Superior temporal gyrus (tissue), 1 donor: Measurements from ENCODE around the gene C2CD3.

ENCODE experiments used
- DNase-seq: peaks from one replicate; pipeline ENCODE4 v3.0.0-alpha.2; 2016; ENCODE audit errors: extremely low spot score

The C2CD3 gene

GRCh38 chr11:74170694-74171629 is at the start of gene C2CD3, which contains the start of gene PPME1:
Gene C2CD3, minus strand, starts transcription at chr11:74171002. Its CDS starts 210 bp downstream, at chr11:74170792.
Gene PPME1, plus strand, starts transcription at chr11:74171289. Its CDS starts 133 bp downstream, at chr11:74171422.
- DNase-seq: peak; percentile 100

- DNase-seq: no peak
Measured at GRCh38 chr11:74220376-74220775, 49.6 kb upstream of the C2CD3 start.

GRCh38 chr11:74212533-74212932 is 41.7 kb upstream of the C2CD3 start:
- DNase-seq: no peak

- no peak for DNase-seq
Measured at GRCh38 chr11:74208507-74208906, 37.7 kb upstream of the C2CD3 start.

GRCh38 chr11:74206746-74207145 is 35.9 kb upstream of the C2CD3 start:
- DNase-seq: no peak

GRCh38 chr11:74205181-74205580 is 34.4 kb upstream of the C2CD3 start:
- no peak for DNase-seq

GRCh38 chr11:74204701-74205100 is 33.9 kb upstream of the C2CD3 start:
- no peak for DNase-seq

- no peak for DNase-seq
Measured at GRCh38 chr11:74203966-74204365, 33.2 kb upstream of the C2CD3 start.

- no peak for DNase-seq
Measured at GRCh38 chr11:74196781-74197486, 26.1 kb upstream of the C2CD3 start.

- DNase-seq: no peak
Measured at GRCh38 chr11:74195828-74196227, 25.0 kb upstream of the C2CD3 start.

- no peak for DNase-seq
Measured at GRCh38 chr11:74185695-74186094, 14.9 kb upstream of the C2CD3 start.

GRCh38 chr11:74185285-74185684 is 14.5 kb upstream of the C2CD3 start:
- DNase-seq: no peak

GRCh38 chr11:74182635-74183034 is 11.8 kb upstream of the C2CD3 start:
- no peak for DNase-seq

- DNase-seq: no peak
Measured at GRCh38 chr11:74179234-74180052, 8.6 kb upstream of the C2CD3 start.

- DNase-seq: no peak
Measured at GRCh38 chr11:74175920-74176319, 5.1 kb upstream of the C2CD3 start.

- DNase-seq: no peak
Measured at GRCh38 chr11:74171997-74172396, 1.2 kb upstream of the C2CD3 start.

- DNase-seq: no peak
Measured at GRCh38 chr11:74171630-74171968, 797 bp upstream of the C2CD3 start.

GRCh38 chr11:74169738-74170458 is 904 bp downstream of the C2CD3 start:
- no peak for DNase-seq

GRCh38 chr11:74168838-74169237 is 2.0 kb downstream of the C2CD3 start:
- DNase-seq: no peak

GRCh38 chr11:74162681-74163467 is 7.9 kb downstream of the C2CD3 start:
- DNase-seq: no peak

GRCh38 chr11:74159642-74160041 is 11.2 kb downstream of the C2CD3 start:
- no peak for DNase-seq
